Measurements from ENCODE around the gene LMAN2.

LMAN2 gene

GRCh38 chr5:177372034-177372896 lies 20.8 kb upstream of the LMAN2 start:
- no peak for TF ChIP-seq POLR2A (IDR thresholded peaks at IDR 0.05; ENCODE audit: low read depth, low read length)
- no peak for DNase-seq (ENCODE audit: insufficient read length, low spot score)
- FAIRE-seq, result no peak

- no peak for TF ChIP-seq POLR2A (IDR thresholded peaks at IDR 0.05; ENCODE audit: low read depth, low read length)
- FAIRE-seq, result no peak
- DNase-seq (ENCODE audit: insufficient read length, low spot score), result no peak
Observed at GRCh38 chr5:177371120-177372033, 19.9 kb upstream of the LMAN2 start.

- no peak for FAIRE-seq
- TF ChIP-seq POLR2A (IDR thresholded peaks at IDR 0.05; ENCODE audit: low read depth, low read length), result no peak
- DNase-seq (ENCODE audit: insufficient read length, low spot score), result peak; percentile 98
Observed at GRCh38 chr5:177370488-177371119, 19.1 kb upstream of the LMAN2 start.

GRCh38 chr5:177369645-177370440 lies 18.4 kb upstream of the LMAN2 start:
- DNase-seq (ENCODE audit: insufficient read length, low spot score) (no peak), FAIRE-seq (no peak)
- no peak for TF ChIP-seq POLR2A (IDR thresholded peaks at IDR 0.05; ENCODE audit: low read depth, low read length)

- TF ChIP-seq POLR2A (IDR thresholded peaks at IDR 0.05; ENCODE audit: low read depth, low read length), result no peak
- no peak for FAIRE-seq
- DNase-seq (ENCODE audit: insufficient read length, low spot score), result peak; percentile 72
Observed at GRCh38 chr5:177368869-177369644, 17.6 kb upstream of the LMAN2 start.

GRCh38 chr5:177367981-177368868 lies 16.8 kb upstream of the LMAN2 start:
- TF ChIP-seq POLR2A (IDR thresholded peaks at IDR 0.05; ENCODE audit: low read depth, low read length), result no peak
- FAIRE-seq, result no peak
- no peak for DNase-seq (ENCODE audit: insufficient read length, low spot score)

GRCh38 chr5:177367323-177367848 lies 15.9 kb upstream of the LMAN2 start:
- no peak for TF ChIP-seq POLR2A (IDR thresholded peaks at IDR 0.05; ENCODE audit: low read depth, low read length)

GRCh38 chr5:177366528-177367322 lies 15.3 kb upstream of the LMAN2 start:
- FAIRE-seq (no peak), DNase-seq (ENCODE audit: insufficient read length, low spot score) (no peak)
- TF ChIP-seq POLR2A (IDR thresholded peaks at IDR 0.05; ENCODE audit: low read depth, low read length), result no peak

More at GRCh38 chr5:177367323-177367848, 15.9 kb upstream of the LMAN2 start:
- FAIRE-seq (no peak), DNase-seq (ENCODE audit: insufficient read length, low spot score) (no peak)

GRCh38 chr5:177365845-177366527 lies 14.5 kb upstream of the LMAN2 start:
- TF ChIP-seq POLR2A (IDR thresholded peaks at IDR 0.05; ENCODE audit: low read depth, low read length), result no peak
- FAIRE-seq (no peak), DNase-seq (ENCODE audit: insufficient read length, low spot score) (no peak)

Measured in H54 (cell line).